Liver (tissue), 9 donors: Measurements from ENCODE around the gene ACOT7. TPM values are rescaled to one million over a fixed set of nuclear protein-coding genes. Genes with fewer than 3 reads are reported as not detected.

ENCODE experiments used
- DNase-seq: peaks from one replicate; pipeline ENCODE4 v3.0.0-alpha.2; 2017; ENCODE audit warnings: low spot score
- H3K27ac ChIP-seq, 2 donors: one replicate each; pipeline ENCODE4 v1.7.0; 2013; ENCODE audit warnings: inconsistent platforms in 2 of 2, low read length in 2 of 2, control low read depth in 1 of 2, low read depth in 1 of 2, mild to moderate bottlenecking in 1 of 2
- H3K27me3 ChIP-seq, 4 donors: one replicate each; pipeline versions ENCODE4 v1.6.1 to v1.7.0; 2013; ENCODE audit warnings: low read length in 3 of 4, inconsistent platforms in 1 of 4, mild to moderate bottlenecking in 1 of 4, moderate library complexity in 1 of 4; ENCODE audit not compliant: control insufficient read depth in 4 of 4, insufficient read depth in 4 of 4
- H3K36me3 ChIP-seq, 4 donors: one replicate each; pipeline versions ENCODE4 v1.6.1 to v1.7.0; 2013; ENCODE audit warnings: low read length in 3 of 4, mild to moderate bottlenecking in 3 of 4, low read depth in 1 of 4, moderate library complexity in 1 of 4; ENCODE audit not compliant: control insufficient read depth in 4 of 4, insufficient read depth in 3 of 4
- H3K4me1 ChIP-seq, 4 donors: one replicate each; pipeline versions ENCODE4 v1.6.1 to v1.7.0; 2013; ENCODE audit warnings: low read length in 3 of 4, mild to moderate bottlenecking in 3 of 4, moderate library complexity in 1 of 4; ENCODE audit not compliant: control insufficient read depth in 4 of 4, insufficient read depth in 4 of 4
- H3K4me3 ChIP-seq, 3 donors: one replicate each; pipeline versions ENCODE4 v1.6.1 to v1.7.0; 2013; ENCODE audit warnings: low read length in 3 of 3, control low read depth in 1 of 3, low read depth in 1 of 3, mild to moderate bottlenecking in 1 of 3
- H3K9ac ChIP-seq, 2 donors: one replicate each; pipeline ENCODE4 v1.7.0; 2013; ENCODE audit warnings: low read length in 2 of 2, mild to moderate bottlenecking in 2 of 2, moderate library complexity in 2 of 2, control low read depth in 1 of 2, low read depth in 1 of 2
- H3K9me3 ChIP-seq, 4 donors: one replicate each; pipeline versions ENCODE4 v1.6.1 to v1.7.0; 2013; ENCODE audit warnings: low read length in 3 of 4; ENCODE audit not compliant: control insufficient read depth in 4 of 4
- EGR1 ChIP-seq, 2 donors: IDR thresholded peaks; 2 replicates each; pipeline ENCODE4 v1.6.1; 2016 to 2018; ENCODE audit warnings: antibody characterized with exemption in 2 of 2, low read depth in 2 of 2
- FOXA1 ChIP-seq: IDR thresholded peaks from 2 replicates; pipeline ENCODE4 v1.6.1; 2016; ENCODE audit warnings: antibody characterized with exemption
- FOXA2 ChIP-seq: IDR thresholded peaks from 2 replicates; pipeline ENCODE4 v1.6.1; 2016; ENCODE audit warnings: antibody characterized with exemption
- GABPA ChIP-seq, 2 donors: IDR thresholded peaks in 1 of 2; conservative IDR thresholded peaks in 1 of 2; 2 replicates each; pipeline ENCODE4 v1.6.1; 2016; ENCODE audit warnings: antibody characterized with exemption in 2 of 2, mild to moderate bottlenecking in 1 of 2, moderate library complexity in 1 of 2
- HNF4A ChIP-seq, 2 donors: conservative IDR thresholded peaks; 2 replicates each; pipeline ENCODE4 v1.6.1; 2016; ENCODE audit warnings: antibody characterized with exemption in 2 of 2, mild to moderate bottlenecking in 2 of 2
- HNF4G ChIP-seq: IDR thresholded peaks from 2 replicates; pipeline ENCODE4 v1.6.1; 2016; ENCODE audit warnings: antibody characterized with exemption
- JUND ChIP-seq, 2 donors: IDR thresholded peaks; 2 replicates each; pipeline ENCODE4 v1.6.1; 2016; ENCODE audit warnings: antibody characterized with exemption in 2 of 2
- NR2F2 ChIP-seq: IDR thresholded peaks from 2 replicates; pipeline ENCODE4 v1.6.1; 2016; ENCODE audit warnings: antibody characterized with exemption
- RAD21 ChIP-seq, 2 donors: IDR thresholded peaks; 2 replicates each; pipeline ENCODE4 v1.6.1; 2016; ENCODE audit warnings: antibody characterized with exemption in 2 of 2, mild to moderate bottlenecking in 2 of 2
- RXRA ChIP-seq, 2 donors: IDR thresholded peaks; 2 replicates each; pipeline ENCODE4 v1.6.1; 2017 to 2018; ENCODE audit warnings: antibody characterized with exemption in 2 of 2, mild to moderate bottlenecking in 1 of 2
- SP1 ChIP-seq: IDR thresholded peaks from 2 replicates; pipeline ENCODE4 v1.6.1; 2018; ENCODE audit warnings: antibody characterized with exemption, mild to moderate bottlenecking
- TAF1 ChIP-seq: conservative IDR thresholded peaks from 2 replicates; pipeline ENCODE4 v1.6.1; 2016; ENCODE audit warnings: antibody characterized with exemption, mild to moderate bottlenecking
- YY1 ChIP-seq: IDR thresholded peaks from 2 replicates; pipeline ENCODE4 v1.6.1; 2016; ENCODE audit warnings: antibody characterized with exemption, mild to moderate bottlenecking
- WGBS: extraction: QIAGEN DNeasy Blood & Tissue Kit; methylation state at CpG from one replicate; pipeline ENCODE4 v1.1.7; 2013; 5-methylcytosine and 5-hydroxymethylcytosine counted together
- polyA plus RNA-seq, 2 donors: library from polyadenylated mRNA; stranded (reverse) in 1 of 2; unstranded in 1 of 2; fragments of 200-250 nt in 1 of 2; fragments of >200 nt in 1 of 2; fragmentation: Nextera tagmentation in 1 of 2; extraction: Ambion mirVana in 1 of 2; gene quantifications; one replicate each; pipeline versions ENCODE4 v1.2.1 to v1.2.3, GENCODE V29; 2013 to 2015
- total RNA-seq, 2 donors: library from RNA; depleted of rRNA; stranded (reverse); fragments of >200 nt; gene quantifications; one replicate each; pipeline ENCODE4 v1.2.3, GENCODE V29; 2014
- TF ChIP-seq, protein P1 (sequence below): fragments of 150-350 bp; IDR thresholded peaks from 2 replicates; pipeline ENCODE4 v1.5.1; 2017; ENCODE audit warnings: improper control_type of control experiment, low read depth, low read length; ENCODE audit not compliant: missing input control
- TF ChIP-seq, protein P2 (sequence below): IDR thresholded peaks from 2 replicates; pipeline ENCODE4 v1.6.1; 2016; ENCODE audit warnings: antibody characterized with exemption
- TF ChIP-seq, protein P3 (sequence below): IDR thresholded peaks from 2 replicates; pipeline ENCODE4 v1.6.1; 2016; ENCODE audit warnings: antibody characterized with exemption, mild to moderate bottlenecking
- TF ChIP-seq, protein P4 (sequence below): IDR thresholded peaks from 2 replicates; pipeline ENCODE4 v1.6.1; 2016; ENCODE audit warnings: antibody characterized with exemption
- TF ChIP-seq, protein P5 (sequence below): IDR thresholded peaks from 2 replicates; pipeline ENCODE4 v1.6.1; 2016; ENCODE audit warnings: antibody characterized with exemption
- donor health status: healthy.
- donor health status: healthy.
- donor health status: healthy.
- donor health status: healthy.
- donor health status: healthy.

Gene ACOT7
- total and polyA plus RNA-seq, 4 donors: 8.7 to 14.4 (median 10.4) TPM

DNA sequence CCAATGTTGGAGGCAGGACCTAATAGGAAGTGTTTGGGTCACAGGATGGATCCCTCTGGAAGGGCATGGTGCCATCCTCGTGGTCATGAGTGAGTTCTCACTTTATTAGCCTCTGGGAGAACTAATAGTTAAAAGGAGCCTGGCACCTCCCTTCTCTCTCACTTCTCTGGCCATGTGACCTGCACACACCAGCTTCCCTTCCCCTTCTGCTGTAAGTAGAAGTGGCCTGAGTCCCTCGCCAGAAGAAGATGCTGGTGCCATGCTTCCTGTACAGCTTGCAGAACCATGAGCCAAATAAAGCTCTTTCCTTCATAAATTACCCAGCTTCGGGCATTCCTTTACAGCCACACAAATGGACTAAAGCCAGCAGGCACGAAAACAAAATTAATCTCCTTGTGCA, 23.6 kb downstream of the ACOT7 start:
- Histone ChIP-seq H3K9ac (no peak overlapping the region), H3K4me1 (peaks cover 0 to 3% (median 2%) of the 10 kb centered on the region in 4 donors), H3K4me3 (no peak overlapping the region), H3K27me3 (no peaks in the 10 kb centered on the region), H3K36me3 (no peaks in the 10 kb centered on the region), H3K9me3 (no peaks in the 10 kb centered on the region), H3K27ac (no peak overlapping the region)
- no peak for DNase-seq
- WGBS: 78% methylated on average over 4 of the region's 4 CpGs
- TF ChIP-seq, protein P1, sequence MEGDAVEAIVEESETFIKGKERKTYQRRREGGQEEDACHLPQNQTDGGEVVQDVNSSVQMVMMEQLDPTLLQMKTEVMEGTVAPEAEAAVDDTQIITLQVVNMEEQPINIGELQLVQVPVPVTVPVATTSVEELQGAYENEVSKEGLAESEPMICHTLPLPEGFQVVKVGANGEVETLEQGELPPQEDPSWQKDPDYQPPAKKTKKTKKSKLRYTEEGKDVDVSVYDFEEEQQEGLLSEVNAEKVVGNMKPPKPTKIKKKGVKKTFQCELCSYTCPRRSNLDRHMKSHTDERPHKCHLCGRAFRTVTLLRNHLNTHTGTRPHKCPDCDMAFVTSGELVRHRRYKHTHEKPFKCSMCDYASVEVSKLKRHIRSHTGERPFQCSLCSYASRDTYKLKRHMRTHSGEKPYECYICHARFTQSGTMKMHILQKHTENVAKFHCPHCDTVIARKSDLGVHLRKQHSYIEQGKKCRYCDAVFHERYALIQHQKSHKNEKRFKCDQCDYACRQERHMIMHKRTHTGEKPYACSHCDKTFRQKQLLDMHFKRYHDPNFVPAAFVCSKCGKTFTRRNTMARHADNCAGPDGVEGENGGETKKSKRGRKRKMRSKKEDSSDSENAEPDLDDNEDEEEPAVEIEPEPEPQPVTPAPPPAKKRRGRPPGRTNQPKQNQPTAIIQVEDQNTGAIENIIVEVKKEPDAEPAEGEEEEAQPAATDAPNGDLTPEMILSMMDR: no peak
- TF ChIP-seq TAF1 (no peak), HNF4G (no peak), NR2F2 (no peak), EGR1 (IDR thresholded peaks at IDR 0.05; ENCODE audit: low read depth in 2 of 2) (no peak), RXRA (IDR thresholded peaks at IDR 0.05) (no peak), GABPA (IDR thresholded peaks at IDR 0.05 in 1 of 2, conservative IDR thresholded peaks at IDR 0.05 in 1 of 2) (no peak), SP1 (no peak), HNF4A (conservative IDR thresholded peaks at IDR 0.05) (no peak), JUND (IDR thresholded peaks at IDR 0.05) (no peak), RAD21 (IDR thresholded peaks at IDR 0.05) (no peak), YY1 (no peak), FOXA1 (no peak), FOXA2 (no peak)
- TF ChIP-seq, protein P2, sequence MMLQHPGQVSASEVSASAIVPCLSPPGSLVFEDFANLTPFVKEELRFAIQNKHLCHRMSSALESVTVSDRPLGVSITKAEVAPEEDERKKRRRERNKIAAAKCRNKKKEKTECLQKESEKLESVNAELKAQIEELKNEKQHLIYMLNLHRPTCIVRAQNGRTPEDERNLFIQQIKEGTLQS: no peak
- TF ChIP-seq, protein P3, sequence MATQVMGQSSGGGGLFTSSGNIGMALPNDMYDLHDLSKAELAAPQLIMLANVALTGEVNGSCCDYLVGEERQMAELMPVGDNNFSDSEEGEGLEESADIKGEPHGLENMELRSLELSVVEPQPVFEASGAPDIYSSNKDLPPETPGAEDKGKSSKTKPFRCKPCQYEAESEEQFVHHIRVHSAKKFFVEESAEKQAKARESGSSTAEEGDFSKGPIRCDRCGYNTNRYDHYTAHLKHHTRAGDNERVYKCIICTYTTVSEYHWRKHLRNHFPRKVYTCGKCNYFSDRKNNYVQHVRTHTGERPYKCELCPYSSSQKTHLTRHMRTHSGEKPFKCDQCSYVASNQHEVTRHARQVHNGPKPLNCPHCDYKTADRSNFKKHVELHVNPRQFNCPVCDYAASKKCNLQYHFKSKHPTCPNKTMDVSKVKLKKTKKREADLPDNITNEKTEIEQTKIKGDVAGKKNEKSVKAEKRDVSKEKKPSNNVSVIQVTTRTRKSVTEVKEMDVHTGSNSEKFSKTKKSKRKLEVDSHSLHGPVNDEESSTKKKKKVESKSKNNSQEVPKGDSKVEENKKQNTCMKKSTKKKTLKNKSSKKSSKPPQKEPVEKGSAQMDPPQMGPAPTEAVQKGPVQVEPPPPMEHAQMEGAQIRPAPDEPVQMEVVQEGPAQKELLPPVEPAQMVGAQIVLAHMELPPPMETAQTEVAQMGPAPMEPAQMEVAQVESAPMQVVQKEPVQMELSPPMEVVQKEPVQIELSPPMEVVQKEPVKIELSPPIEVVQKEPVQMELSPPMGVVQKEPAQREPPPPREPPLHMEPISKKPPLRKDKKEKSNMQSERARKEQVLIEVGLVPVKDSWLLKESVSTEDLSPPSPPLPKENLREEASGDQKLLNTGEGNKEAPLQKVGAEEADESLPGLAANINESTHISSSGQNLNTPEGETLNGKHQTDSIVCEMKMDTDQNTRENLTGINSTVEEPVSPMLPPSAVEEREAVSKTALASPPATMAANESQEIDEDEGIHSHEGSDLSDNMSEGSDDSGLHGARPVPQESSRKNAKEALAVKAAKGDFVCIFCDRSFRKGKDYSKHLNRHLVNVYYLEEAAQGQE: no peak
- TF ChIP-seq, protein P4, sequence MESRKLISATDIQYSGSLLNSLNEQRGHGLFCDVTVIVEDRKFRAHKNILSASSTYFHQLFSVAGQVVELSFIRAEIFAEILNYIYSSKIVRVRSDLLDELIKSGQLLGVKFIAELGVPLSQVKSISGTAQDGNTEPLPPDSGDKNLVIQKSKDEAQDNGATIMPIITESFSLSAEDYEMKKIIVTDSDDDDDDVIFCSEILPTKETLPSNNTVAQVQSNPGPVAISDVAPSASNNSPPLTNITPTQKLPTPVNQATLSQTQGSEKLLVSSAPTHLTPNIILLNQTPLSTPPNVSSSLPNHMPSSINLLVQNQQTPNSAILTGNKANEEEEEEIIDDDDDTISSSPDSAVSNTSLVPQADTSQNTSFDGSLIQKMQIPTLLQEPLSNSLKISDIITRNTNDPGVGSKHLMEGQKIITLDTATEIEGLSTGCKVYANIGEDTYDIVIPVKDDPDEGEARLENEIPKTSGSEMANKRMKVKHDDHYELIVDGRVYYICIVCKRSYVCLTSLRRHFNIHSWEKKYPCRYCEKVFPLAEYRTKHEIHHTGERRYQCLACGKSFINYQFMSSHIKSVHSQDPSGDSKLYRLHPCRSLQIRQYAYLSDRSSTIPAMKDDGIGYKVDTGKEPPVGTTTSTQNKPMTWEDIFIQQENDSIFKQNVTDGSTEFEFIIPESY: no peak
- TF ChIP-seq, protein P5, sequence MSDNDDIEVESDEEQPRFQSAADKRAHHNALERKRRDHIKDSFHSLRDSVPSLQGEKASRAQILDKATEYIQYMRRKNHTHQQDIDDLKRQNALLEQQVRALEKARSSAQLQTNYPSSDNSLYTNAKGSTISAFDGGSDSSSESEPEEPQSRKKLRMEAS: no peak
